Measurements from ENCODE around the gene NHS. TPM values are rescaled to one million over a fixed set of nuclear protein-coding genes. Genes with fewer than 3 reads are reported as not detected.

Gene NHS
- total and polyA plus RNA-seq, 11 donors: 0.22 to 3.4 (median 1.1) TPM

GRCh38 chrX:17580539-17581152 is 205.6 kb downstream of the NHS start:
- TF ChIP-seq POLR2A (IDR thresholded peaks at IDR 0.05): no peak
- TF ChIP-seq, protein P1, sequence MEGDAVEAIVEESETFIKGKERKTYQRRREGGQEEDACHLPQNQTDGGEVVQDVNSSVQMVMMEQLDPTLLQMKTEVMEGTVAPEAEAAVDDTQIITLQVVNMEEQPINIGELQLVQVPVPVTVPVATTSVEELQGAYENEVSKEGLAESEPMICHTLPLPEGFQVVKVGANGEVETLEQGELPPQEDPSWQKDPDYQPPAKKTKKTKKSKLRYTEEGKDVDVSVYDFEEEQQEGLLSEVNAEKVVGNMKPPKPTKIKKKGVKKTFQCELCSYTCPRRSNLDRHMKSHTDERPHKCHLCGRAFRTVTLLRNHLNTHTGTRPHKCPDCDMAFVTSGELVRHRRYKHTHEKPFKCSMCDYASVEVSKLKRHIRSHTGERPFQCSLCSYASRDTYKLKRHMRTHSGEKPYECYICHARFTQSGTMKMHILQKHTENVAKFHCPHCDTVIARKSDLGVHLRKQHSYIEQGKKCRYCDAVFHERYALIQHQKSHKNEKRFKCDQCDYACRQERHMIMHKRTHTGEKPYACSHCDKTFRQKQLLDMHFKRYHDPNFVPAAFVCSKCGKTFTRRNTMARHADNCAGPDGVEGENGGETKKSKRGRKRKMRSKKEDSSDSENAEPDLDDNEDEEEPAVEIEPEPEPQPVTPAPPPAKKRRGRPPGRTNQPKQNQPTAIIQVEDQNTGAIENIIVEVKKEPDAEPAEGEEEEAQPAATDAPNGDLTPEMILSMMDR (IDR thresholded peaks at IDR 0.05): no peak
- intact Hi-C loops (cut with DNase I): loop anchor here in 3 of 10 donors (10.0 kb wide), 2 partner anchors 46 to 206 kb away; partner anchors contain the start of gene NHS (in 2 of the 3)
- peak overlapping the region in 4 of 12 donors; percentile 18 to 48 (median 38) for H3K27ac ChIP-seq

DNA sequence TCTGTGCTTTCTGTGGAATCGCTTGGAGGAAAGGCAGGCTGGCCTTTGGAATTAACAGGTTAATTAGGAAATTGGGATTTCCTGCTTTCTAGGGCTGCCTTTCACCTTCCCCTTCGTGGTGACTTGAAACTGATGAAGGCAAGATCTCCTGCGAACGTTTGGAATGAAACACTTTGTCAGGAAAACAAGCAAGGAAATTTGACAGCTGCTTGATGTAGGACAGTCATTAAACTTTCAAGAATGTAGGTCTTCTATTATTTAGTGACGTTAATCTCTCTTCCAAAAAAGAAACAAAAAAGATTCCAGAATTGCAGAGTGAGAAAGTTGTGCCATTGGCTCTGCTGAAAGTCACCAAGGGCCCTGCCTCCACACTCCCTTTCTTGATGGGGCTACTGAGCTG is 206.6 kb downstream of the NHS start:
- intact Hi-C loops (cut with DNase I): loop anchor here in 3 of 10 donors (10.0 kb wide), 2 partner anchors 47 to 207 kb away; partner anchors contain the start of gene NHS (in 2 of the 3)
- WGBS, 4 donors: 28 to 46% (median 38%) methylated on average over 5 of the region's 5 CpGs
- ATAC-seq: no peak
- no peak for DNase-seq
- TF ChIP-seq, protein P1 (IDR thresholded peaks at IDR 0.05): no peak
- TF ChIP-seq POLR2A (IDR thresholded peaks at IDR 0.05): no peak
- Histone ChIP-seq H3K27ac (peak overlapping the region in 2 of 12 donors; percentile 41 to 48), H3K4me1 (peaks cover 0 to 17% (median 4%) of the 10 kb centered on the region in 12 donors), H3K27me3 (peaks cover 0 to 7% (median 0%) of the 10 kb centered on the region in 9 donors), H3K4me3 (no peak overlapping the region), H3K36me3 (no peaks in the 10 kb centered on the region), H3K9me3 (no peaks in the 10 kb centered on the region)

More at GRCh38 chrX:17580539-17581152, 205.6 kb downstream of the NHS start:
- ATAC-seq (peak; percentile 51 to 86 (median 84)), DNase-seq (peak in 2 of 5 donors; percentile 20 to 27)
- WGBS, 4 donors: 31 to 45% (median 44%) methylated on average over 6 of the region's 6 CpGs
- Histone ChIP-seq H3K9me3 (no peaks in the 10 kb centered on the region), H3K36me3 (no peaks in the 10 kb centered on the region), H3K4me3 (no peak overlapping the region), H3K4me1 (peaks cover 0 to 17% (median 4%) of the 10 kb centered on the region in 12 donors), H3K27me3 (peaks cover 0 to 7% (median 0%) of the 10 kb centered on the region in 9 donors)

GRCh38 chrX:17584248-17584681 is 209.3 kb downstream of the NHS start:
- WGBS, 4 donors: 23 to 50% (median 39%) methylated on average over 3 to 4 of the region's 4 CpGs
- no peak overlapping the region for H3K4me3 ChIP-seq
- intact Hi-C loops (cut with DNase I): loop anchor here in 3 of 10 donors (10.0 kb wide), 2 partner anchors 49 to 209 kb away; partner anchors contain the start of gene NHS (in 2 of the 3)
- H3K4me1 ChIP-seq: peaks cover 0 to 17% (median 4%) of the 10 kb centered on the region in 12 donors
- no peak overlapping the region for H3K27ac ChIP-seq
- H3K36me3 ChIP-seq: no peaks in the 10 kb centered on the region
- ATAC-seq: no peak
- no peaks in the 10 kb centered on the region for H3K9me3 ChIP-seq
- no peak for DNase-seq
- H3K27me3 ChIP-seq: peaks cover 0 to 7% (median 0%) of the 10 kb centered on the region in 9 donors
- TF ChIP-seq POLR2A (IDR thresholded peaks at IDR 0.05): no peak
- TF ChIP-seq, protein P1 (IDR thresholded peaks at IDR 0.05): no peak

DNA sequence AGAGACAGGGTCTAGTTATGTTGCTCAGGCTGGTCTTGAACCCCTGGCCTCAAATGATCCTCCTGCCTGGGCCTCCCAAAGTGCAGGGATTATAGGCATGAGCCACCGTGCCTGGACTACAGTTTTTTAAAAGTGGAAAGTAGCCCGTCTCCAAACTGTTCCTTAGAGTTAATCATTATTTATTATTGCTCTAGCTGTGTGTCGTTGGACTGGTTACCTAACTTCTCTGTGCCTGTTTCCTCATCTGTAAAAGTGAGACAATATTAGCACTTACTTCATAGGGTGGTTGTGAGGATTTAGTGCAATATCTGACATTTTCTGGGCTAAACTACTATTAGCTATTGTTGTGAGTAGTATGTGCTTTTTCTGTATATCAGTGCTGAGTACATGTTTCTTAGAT is 210.0 kb downstream of the NHS start:
- intact Hi-C loops (cut with DNase I): loop anchor here in 4 of 10 donors (5.0 to 10.0 kb wide), 3 partner anchors 50 to 338 kb away; partner anchors contain the start of gene NHS (in 2 of the 4)
- 82 to 95% (median 88%) methylated on average over 3 of the region's 3 CpGs for WGBS, 4 donors
- H3K9me3 ChIP-seq: no peaks in the 10 kb centered on the region

More for the DNA sequence above, 210.0 kb downstream of the NHS start:
- DNase-seq (no peak), ATAC-seq (no peak)
- H3K4me1 ChIP-seq: peaks cover 0 to 15% (median 4%) of the 10 kb centered on the region in 12 donors
- no peak overlapping the region for H3K4me3 ChIP-seq
- no peaks in the 10 kb centered on the region for H3K36me3 ChIP-seq
- H3K27me3 ChIP-seq: peaks cover 0 to 7% (median 0%) of the 10 kb centered on the region in 9 donors
- TF ChIP-seq, protein P1 (IDR thresholded peaks at IDR 0.05): no peak
- no peak for TF ChIP-seq POLR2A (IDR thresholded peaks at IDR 0.05)
- H3K27ac ChIP-seq: no peak overlapping the region
